DOHH2 (cell line): ENCODE measurements around the gene CLDND1.

Source experiments
- H3F3A ChIP-seq: fragments of 200-600 bp; sonication (generic), shearing (Covaris generic); 2 replicates; pipeline ENCODE4 v1.6.0; 2016; ENCODE audit warnings: antibody characterized with exemption, mild to moderate bottlenecking; ENCODE audit not compliant: control insufficient read depth, insufficient read depth
- H3K27ac ChIP-seq: fragments of 200-600 bp; sonication (generic); 2 replicates; pipeline ENCODE4 v1.5.1; 2014; ENCODE audit warnings: low read depth, mild to moderate bottlenecking, low read length, moderate library complexity
- H3K27me3 ChIP-seq: fragments of 200-600 bp; sonication (generic); 2 replicates; pipeline ENCODE4 v1.6.1; 2014; ENCODE audit warnings: mild to moderate bottlenecking, low read length, mixed read lengths; ENCODE audit not compliant: control insufficient read depth
- H3K36me3 ChIP-seq: fragments of 200-600 bp; sonication (generic); 2 replicates; pipeline ENCODE4 v1.6.1; 2014; ENCODE audit warnings: mild to moderate bottlenecking, low read length, moderate library complexity, mixed read lengths; ENCODE audit not compliant: control insufficient read depth
- H3K4me1 ChIP-seq: fragments of 200-600 bp; sonication (generic); 2 replicates; pipeline ENCODE4 v1.6.1; 2014; ENCODE audit warnings: mild to moderate bottlenecking, low read length, mixed read lengths; ENCODE audit not compliant: control insufficient read depth
- H3K4me2 ChIP-seq: fragments of 200-600 bp; sonication (generic); 2 replicates; pipeline ENCODE4 v1.6.0; 2014; ENCODE audit warnings: mild to moderate bottlenecking, low read length, moderate library complexity
- H3K4me3 ChIP-seq: fragments of 200-600 bp; sonication (generic); 2 replicates; pipeline ENCODE4 v1.5.1; 2014; ENCODE audit warnings: mild to moderate bottlenecking, low read length, mixed read lengths
- H3K79me2 ChIP-seq: fragments of 200-600 bp; sonication (generic); 2 replicates; pipeline ENCODE4 v1.6.1; 2014; ENCODE audit warnings: mild to moderate bottlenecking, low read length, mixed read lengths; ENCODE audit not compliant: control insufficient read depth
- H3K9me2 ChIP-seq: fragments of 200-600 bp; sonication (generic); replicated peaks from 2 replicates; pipeline ENCODE4 v1.6.1; 2014; ENCODE audit warnings: mild to moderate bottlenecking, low read length, mixed read lengths; ENCODE audit not compliant: control insufficient read depth
- H3K9me3 ChIP-seq: fragments of 200-600 bp; sonication (generic); 2 replicates; pipeline ENCODE4 v1.6.1; 2014; ENCODE audit warnings: antibody characterized with exemption, low read length, mixed read lengths; ENCODE audit not compliant: control insufficient read depth, insufficient read depth
- H4K20me1 ChIP-seq: fragments of 200-600 bp; sonication (generic); 2 replicates; pipeline ENCODE4 v1.6.0; 2014; ENCODE audit warnings: low read depth, mild to moderate bottlenecking, antibody characterized with exemption, low read length, moderate library complexity; ENCODE audit not compliant: control insufficient read depth, insufficient read depth
- EZH2phosphoT487 ChIP-seq: fragments of 200-600 bp; sonication (generic); IDR thresholded peaks from 2 replicates; pipeline ENCODE4 v1.6.1; 2017; ENCODE audit warnings: borderline replicate concordance, mild to moderate bottlenecking, antibody characterized with exemption, low read length, moderate library complexity, mixed read lengths
- TF ChIP-seq, protein P1 (sequence below): fragments of 200-600 bp; sonication (generic); IDR thresholded peaks from one replicate; pipeline ENCODE4 v1.5.1; 2014; ENCODE audit warnings: antibody characterized with exemption, mild to moderate bottlenecking, low read depth, low read length; ENCODE audit not compliant: poor library complexity, severe bottlenecking

The CLDND1 gene

DNA sequence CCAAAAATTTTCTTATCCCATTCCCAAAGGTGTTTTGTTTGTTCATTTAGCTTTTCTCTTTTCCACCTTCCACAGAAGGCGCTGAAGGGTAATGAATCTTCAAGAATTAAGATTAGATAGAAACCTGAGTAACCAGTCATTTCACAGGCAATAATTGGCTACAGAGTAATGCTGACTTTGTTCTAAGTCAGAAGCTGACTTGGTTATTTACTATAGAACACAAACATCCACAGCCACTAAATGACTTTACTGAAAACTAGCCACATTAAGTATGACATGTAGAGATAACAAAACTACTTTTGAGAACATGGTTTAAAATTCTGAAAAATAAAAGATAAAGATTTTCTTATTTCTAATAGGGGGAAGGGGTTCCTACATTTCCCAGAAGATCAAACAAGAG is 7.8 kb downstream of the CLDND1 start:
- Histone ChIP-seq H3K36me3 (peaks cover 49% of the 10 kb centered on the region), H3K4me1 (0 out of 2 replicates have a peak, but pooled peaks cover 4% of the 10 kb centered on the region), H3K79me2 (peaks cover 17% of the 10 kb centered on the region), H4K20me1 (no peaks in the 10 kb centered on the region), H3K4me3 (no peak overlapping the region), H3K4me2 (no peak overlapping the region), H3K27ac (no peak overlapping the region), H3K27me3 (no peaks in the 10 kb centered on the region), H3K9me3 (no peaks in the 10 kb centered on the region), H3F3A (no peaks in the 10 kb centered on the region), H3K9me2 (no peaks in the 10 kb centered on the region)
- TF ChIP-seq, protein P1, sequence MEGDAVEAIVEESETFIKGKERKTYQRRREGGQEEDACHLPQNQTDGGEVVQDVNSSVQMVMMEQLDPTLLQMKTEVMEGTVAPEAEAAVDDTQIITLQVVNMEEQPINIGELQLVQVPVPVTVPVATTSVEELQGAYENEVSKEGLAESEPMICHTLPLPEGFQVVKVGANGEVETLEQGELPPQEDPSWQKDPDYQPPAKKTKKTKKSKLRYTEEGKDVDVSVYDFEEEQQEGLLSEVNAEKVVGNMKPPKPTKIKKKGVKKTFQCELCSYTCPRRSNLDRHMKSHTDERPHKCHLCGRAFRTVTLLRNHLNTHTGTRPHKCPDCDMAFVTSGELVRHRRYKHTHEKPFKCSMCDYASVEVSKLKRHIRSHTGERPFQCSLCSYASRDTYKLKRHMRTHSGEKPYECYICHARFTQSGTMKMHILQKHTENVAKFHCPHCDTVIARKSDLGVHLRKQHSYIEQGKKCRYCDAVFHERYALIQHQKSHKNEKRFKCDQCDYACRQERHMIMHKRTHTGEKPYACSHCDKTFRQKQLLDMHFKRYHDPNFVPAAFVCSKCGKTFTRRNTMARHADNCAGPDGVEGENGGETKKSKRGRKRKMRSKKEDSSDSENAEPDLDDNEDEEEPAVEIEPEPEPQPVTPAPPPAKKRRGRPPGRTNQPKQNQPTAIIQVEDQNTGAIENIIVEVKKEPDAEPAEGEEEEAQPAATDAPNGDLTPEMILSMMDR = no peak
- TF ChIP-seq EZH2phosphoT487 = no peak

DNA sequence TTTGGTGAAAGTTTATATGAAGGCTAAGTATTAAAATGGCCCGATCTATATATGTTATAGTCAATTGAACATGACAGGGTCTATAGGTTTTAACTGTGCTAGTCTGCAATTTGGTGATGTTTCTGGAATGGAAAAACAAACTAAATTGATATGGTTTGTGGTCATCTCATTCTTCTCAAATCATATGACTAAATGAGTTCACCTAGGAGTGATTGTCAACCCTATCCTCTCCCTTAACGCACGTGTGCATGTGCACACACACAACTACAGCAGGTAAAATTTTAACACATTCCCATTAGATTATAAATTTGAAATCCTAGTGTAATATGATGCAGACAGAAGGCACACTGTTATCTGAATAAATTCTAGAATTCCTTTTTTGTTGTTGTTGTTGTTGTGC is 9.0 kb downstream of the CLDND1 start:
- Histone ChIP-seq H3K4me1 (no peaks in the 10 kb centered on the region), H3K4me2 (no peak overlapping the region), H3K9me3 (no peaks in the 10 kb centered on the region), H3F3A (no peaks in the 10 kb centered on the region), H3K79me2 (peaks cover 5% of the 10 kb centered on the region; the same call in 1 of the 2 replicates), H3K36me3 (peaks cover 37% of the 10 kb centered on the region), H4K20me1 (no peaks in the 10 kb centered on the region), H3K27ac (no peak overlapping the region), H3K9me2 (no peaks in the 10 kb centered on the region), H3K27me3 (no peaks in the 10 kb centered on the region), H3K4me3 (no peak overlapping the region)
- TF ChIP-seq EZH2phosphoT487 = no peak
- TF ChIP-seq, protein P1 = no peak

DNA sequence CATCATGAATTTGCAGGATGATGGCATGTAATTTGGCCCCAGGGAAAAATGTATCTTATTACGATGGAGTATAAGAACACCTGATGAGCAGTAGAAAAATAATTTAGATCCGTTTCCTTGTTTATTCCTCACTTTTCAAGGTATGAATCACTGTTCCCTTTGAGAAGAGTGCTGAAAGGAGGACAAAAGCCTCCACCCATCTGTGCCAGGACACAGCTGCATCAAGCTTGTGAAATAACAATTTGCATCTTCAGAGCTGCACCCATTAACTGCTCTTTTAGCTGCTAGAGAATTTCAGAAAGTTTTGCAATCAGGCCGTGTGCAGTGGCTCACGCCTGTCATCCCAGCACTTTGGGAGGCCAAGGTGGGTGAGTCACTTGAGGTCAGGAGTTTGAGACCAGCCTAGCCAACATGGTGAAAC is 9.6 kb downstream of the CLDND1 start:
- Histone ChIP-seq H3K36me3 (peaks cover 31% of the 10 kb centered on the region), H3K9me2 (no peaks in the 10 kb centered on the region), H4K20me1 (no peaks in the 10 kb centered on the region), H3K27me3 (no peaks in the 10 kb centered on the region), H3K27ac (no peak overlapping the region), H3K4me3 (no peak overlapping the region), H3K4me2 (no peak overlapping the region), H3K79me2 (no peaks in the 10 kb centered on the region), H3K9me3 (no peaks in the 10 kb centered on the region), H3K4me1 (no peaks in the 10 kb centered on the region), H3F3A (no peaks in the 10 kb centered on the region)
- no peak for TF ChIP-seq EZH2phosphoT487
- TF ChIP-seq, protein P1 = no peak
